ENCODE measurements around the gene ARL6IP5.

The ARL6IP5 gene

DNA sequence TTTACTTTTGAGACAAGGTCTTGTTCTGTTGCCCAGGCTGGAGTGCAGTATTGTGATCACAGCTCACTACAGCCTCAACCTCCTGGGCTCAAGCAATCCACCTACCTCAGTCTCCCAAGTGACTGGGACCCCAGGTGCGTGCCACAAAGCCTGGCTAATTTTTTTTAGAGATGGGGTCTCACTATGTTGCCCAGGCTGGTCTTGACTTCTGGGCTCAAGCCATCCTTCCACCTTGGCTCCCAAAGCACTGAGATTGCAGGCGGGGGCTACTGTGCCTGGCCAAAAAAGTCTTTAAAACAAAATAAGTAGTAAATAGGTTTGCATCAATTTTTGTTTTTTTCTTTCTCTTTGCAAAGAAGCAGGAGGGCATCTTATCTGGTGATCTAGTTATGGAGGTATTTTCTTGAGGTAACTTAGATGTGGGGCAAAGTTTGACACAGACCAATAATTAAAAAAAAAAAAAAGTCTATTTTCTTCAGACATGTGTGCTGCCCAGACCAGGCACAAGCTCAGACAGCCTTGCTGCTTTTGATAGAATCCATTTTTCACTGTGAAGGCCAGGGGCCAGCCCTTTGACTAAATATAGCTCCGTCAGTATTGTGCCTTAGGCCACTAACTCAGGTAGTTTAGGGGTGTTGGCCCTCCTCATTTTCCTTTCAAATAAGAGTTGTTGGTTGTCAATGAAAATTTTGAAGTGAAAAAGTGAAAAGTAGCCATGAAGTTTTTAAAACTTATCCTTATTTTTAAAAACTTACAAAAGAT is 2.5 kb downstream of the ARL6IP5 start:
- FAIRE-seq (no peak), DNase-seq (ENCODE audit: insufficient read length, low spot score) (no peak)
- TF ChIP-seq, protein P1, sequence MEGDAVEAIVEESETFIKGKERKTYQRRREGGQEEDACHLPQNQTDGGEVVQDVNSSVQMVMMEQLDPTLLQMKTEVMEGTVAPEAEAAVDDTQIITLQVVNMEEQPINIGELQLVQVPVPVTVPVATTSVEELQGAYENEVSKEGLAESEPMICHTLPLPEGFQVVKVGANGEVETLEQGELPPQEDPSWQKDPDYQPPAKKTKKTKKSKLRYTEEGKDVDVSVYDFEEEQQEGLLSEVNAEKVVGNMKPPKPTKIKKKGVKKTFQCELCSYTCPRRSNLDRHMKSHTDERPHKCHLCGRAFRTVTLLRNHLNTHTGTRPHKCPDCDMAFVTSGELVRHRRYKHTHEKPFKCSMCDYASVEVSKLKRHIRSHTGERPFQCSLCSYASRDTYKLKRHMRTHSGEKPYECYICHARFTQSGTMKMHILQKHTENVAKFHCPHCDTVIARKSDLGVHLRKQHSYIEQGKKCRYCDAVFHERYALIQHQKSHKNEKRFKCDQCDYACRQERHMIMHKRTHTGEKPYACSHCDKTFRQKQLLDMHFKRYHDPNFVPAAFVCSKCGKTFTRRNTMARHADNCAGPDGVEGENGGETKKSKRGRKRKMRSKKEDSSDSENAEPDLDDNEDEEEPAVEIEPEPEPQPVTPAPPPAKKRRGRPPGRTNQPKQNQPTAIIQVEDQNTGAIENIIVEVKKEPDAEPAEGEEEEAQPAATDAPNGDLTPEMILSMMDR (IDR thresholded peaks at IDR 0.05; ENCODE audit: insufficient read depth, missing control alignments): no peak

- TF ChIP-seq, protein P1 (IDR thresholded peaks at IDR 0.05; ENCODE audit: insufficient read depth, missing control alignments): no peak
- DNase-seq (ENCODE audit: insufficient read length, low spot score): no peak
- no peak for FAIRE-seq
Measured at GRCh38 chr3:69088063-69088462, 3.3 kb downstream of the ARL6IP5 start.

GRCh38 chr3:69090021-69090420 is 5.3 kb downstream of the ARL6IP5 start:
- TF ChIP-seq, protein P1 (IDR thresholded peaks at IDR 0.05; ENCODE audit: insufficient read depth, missing control alignments): no peak
- no peak for DNase-seq (ENCODE audit: insufficient read length, low spot score)
- no peak for FAIRE-seq

DNA sequence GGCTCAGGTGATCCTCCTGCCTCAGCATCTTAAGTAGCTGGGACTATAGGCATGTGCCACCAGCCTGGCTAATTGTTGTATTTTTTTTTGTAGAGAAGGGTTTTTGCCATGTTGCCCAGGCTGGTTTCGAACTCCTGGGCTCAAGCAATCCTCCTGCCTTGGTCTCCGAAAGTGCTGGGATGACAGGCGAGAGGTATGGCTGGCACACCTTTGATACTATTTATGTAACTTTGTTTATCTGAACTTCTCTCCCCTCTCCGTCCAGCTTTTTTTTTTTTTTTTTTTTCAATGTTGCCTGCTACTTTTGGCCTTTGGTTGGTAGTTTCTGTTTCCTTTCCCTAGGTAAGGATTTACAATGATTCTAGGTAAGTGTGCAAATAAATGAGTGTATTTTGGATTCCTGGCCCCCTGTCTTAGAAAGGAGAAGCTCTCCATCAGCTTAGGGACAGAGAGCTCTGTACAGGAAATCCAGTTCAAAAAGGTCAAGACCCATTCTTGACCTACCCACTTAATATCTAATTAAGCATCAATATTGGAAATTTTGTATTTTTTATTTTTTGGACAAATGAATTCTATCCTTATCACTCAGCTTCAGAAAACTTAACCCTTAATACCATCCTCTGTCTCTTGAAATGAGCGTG is 6.8 kb downstream of the ARL6IP5 start:
- TF ChIP-seq, protein P1 (IDR thresholded peaks at IDR 0.05; ENCODE audit: insufficient read depth, missing control alignments): no peak
- DNase-seq (ENCODE audit: insufficient read length, low spot score) (no peak), FAIRE-seq (no peak)

GRCh38 chr3:69092030-69092516 is 7.3 kb downstream of the ARL6IP5 start:
- FAIRE-seq (no peak), DNase-seq (ENCODE audit: insufficient read length, low spot score) (no peak)
- TF ChIP-seq, protein P1 (IDR thresholded peaks at IDR 0.05; ENCODE audit: insufficient read depth, missing control alignments): no peak

- DNase-seq (ENCODE audit: insufficient read length, low spot score) (no peak), FAIRE-seq (peak; percentile 72)
- TF ChIP-seq, protein P1 (IDR thresholded peaks at IDR 0.05; ENCODE audit: insufficient read depth, missing control alignments): no peak
Measured at GRCh38 chr3:69094467-69095205, 9.9 kb downstream of the ARL6IP5 start.
